HL-60 (cell line): ENCODE results near the gene MYOM1.

Experiments used
- CTCF ChIP-seq: IDR thresholded peaks from one replicate; pipeline ENCODE4 v1.5.1; 2011; ENCODE audit warnings: low read length, control low read depth, inconsistent platforms; ENCODE audit not compliant: insufficient read depth
- GABPA ChIP-seq: IDR thresholded peaks from 2 replicates; pipeline ENCODE4 v1.6.1; 2012; ENCODE audit warnings: low read depth
- POLR2AphosphoS5 ChIP-seq: IDR thresholded peaks from 2 replicates; pipeline ENCODE4 v1.6.1; 2012; ENCODE audit warnings: low read depth
- REST ChIP-seq: IDR thresholded peaks from 2 replicates; pipeline ENCODE4 v1.6.1; 2012; ENCODE audit warnings: low read depth; ENCODE audit not compliant: insufficient replicate concordance
- SPI1 ChIP-seq: IDR thresholded peaks from 2 replicates; pipeline ENCODE4 v1.6.1; 2012; ENCODE audit warnings: low read depth, mild to moderate bottlenecking, borderline replicate concordance

- TF ChIP-seq CTCF (no peak), POLR2AphosphoS5 (no peak), GABPA (no peak), SPI1 (no peak), REST (no peak)
Observed at GRCh38 chr18:3103576-3103975, 116.2 kb downstream of the MYOM1 start.
